ENCODE results near the gene PXT1. TPM values are rescaled to one million over a fixed set of nuclear protein-coding genes. Genes with fewer than 3 reads are reported as not detected.
A peak's percentile ranks its signal among the peaks of the same experiment; 100 is the strongest.

PXT1 gene
- total and polyA plus RNA-seq, 4 donors, result 0.05 TPM; not detected in 3

- Histone ChIP-seq H3K9me3 (ENCODE audit: control insufficient read depth, low read length) (no peaks in the 10 kb centered on the region), H3K27me3 (ENCODE audit: control insufficient read depth in 1 of 2, insufficient read depth in 2 of 2, low read length in 1 of 2) (no peaks in the 10 kb centered on the region), H3K4me1 (ENCODE audit: control insufficient read depth in 1 of 2, insufficient read depth in 2 of 2, low read length in 2 of 2) (no peaks in the 10 kb centered on the region), H3K4me3 (ENCODE audit: low read length in 2 of 2) (no peak overlapping the region), H3K27ac (ENCODE audit: low read depth in 1 of 2, low read length in 2 of 2) (no peak overlapping the region), H3K36me3 (ENCODE audit: control insufficient read depth in 1 of 2, insufficient read depth in 2 of 2, low read length in 1 of 2) (no peaks in the 10 kb centered on the region)
- ATAC-seq (ENCODE audit: low FRiP score) (no peak), DNase-seq (no peak)
- WGBS, 2 donors, result 96 to 99% methylated on average over 5 of the region's 5 CpGs
- intact Hi-C loops (cut with DNase I), result no loop called here
Observed at GRCh38 chr6:36392621-36393020, 50.0 kb downstream of the PXT1 start.

DNA sequence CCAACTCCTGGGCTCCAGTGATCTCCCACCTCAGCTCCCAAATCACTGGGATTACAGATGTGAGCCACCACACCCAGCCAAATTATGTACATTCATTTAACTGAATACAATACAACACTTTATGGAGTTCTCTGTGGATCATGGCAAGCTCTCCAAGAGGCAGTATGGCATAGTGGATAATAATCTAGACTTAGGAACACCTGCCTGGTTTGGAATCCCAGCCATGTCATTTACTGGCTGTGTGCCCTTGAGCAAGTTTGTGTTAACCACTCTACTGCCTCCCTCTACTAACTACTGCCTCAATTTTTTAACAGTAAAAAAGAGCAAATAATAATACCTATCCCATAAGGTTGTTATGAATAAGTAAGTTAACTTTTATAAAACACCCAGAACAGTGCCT lies 53.3 kb downstream of the PXT1 start:
- Histone ChIP-seq H3K4me3 (ENCODE audit: low read length in 2 of 2) (no peak overlapping the region), H3K27ac (ENCODE audit: low read depth in 1 of 2, low read length in 2 of 2) (no peak overlapping the region), H3K27me3 (ENCODE audit: control insufficient read depth in 1 of 2, insufficient read depth in 2 of 2, low read length in 1 of 2) (no peaks in the 10 kb centered on the region), H3K4me1 (ENCODE audit: control insufficient read depth in 1 of 2, insufficient read depth in 2 of 2, low read length in 2 of 2) (no peaks in the 10 kb centered on the region), H3K36me3 (ENCODE audit: control insufficient read depth in 1 of 2, insufficient read depth in 2 of 2, low read length in 1 of 2) (no peaks in the 10 kb centered on the region), H3K9me3 (ENCODE audit: control insufficient read depth, low read length) (no peaks in the 10 kb centered on the region)
- DNase-seq (no peak), ATAC-seq (ENCODE audit: low FRiP score) (no peak)
- intact Hi-C loops (cut with DNase I), result loop anchor here (5.0 kb wide), 2 partner anchors 53 to 158 kb away; partner anchors contain the start of genes KCTD20 (in 1 of the 2), PXT1 (in 1 of the 2) and STK38 (in 1 of the 2)

DNA sequence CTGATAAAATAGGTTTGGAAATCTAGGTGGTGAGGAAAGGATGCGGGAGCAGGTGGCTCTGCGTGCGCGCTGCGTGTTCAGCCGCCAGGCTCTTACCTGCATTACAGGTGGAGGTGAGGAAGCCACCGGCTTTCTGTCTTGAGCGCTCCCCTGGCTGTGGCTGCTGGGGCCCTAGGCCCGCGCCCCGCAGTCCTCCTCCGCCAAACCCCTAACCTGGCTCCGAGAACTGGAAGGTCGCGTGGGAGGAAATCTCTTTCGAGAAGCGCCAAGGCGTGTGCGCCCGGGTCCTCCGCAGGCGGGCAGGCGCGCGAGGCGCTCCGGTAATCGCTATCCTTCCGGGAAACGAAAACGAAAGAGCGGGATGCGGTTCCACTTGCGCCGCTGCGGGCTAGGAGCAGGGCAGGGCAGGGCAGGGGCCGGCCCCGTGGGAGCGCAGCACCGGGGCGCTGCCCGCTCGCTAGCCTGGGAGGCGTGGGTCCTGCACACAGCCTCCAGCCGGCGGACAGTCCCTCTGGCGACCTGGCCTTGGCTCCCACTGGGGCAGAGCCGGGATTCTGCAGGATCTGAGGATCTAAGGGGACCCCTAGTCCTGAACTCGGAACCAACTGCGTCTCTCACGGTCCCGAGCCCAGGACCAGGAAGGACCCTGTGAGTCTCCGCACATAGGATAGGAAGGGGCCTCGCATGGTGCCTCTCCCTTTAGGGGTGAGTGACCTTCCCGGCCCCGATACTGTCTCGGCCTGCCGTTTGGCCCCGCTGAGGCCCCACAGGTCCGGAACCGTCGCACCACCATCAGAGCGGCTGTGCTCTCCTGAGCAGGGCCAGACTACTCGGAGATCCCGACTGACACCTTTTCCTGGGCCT lies 55.0 kb downstream of the PXT1 start, which contains the start of gene ETV7:
ETV7 (minus strand) TSS at position 230 of the 864 bp plus-strand sequence; CDS start at position 102, 128 bp downstream.
- ATAC-seq (ENCODE audit: low FRiP score), result peak; percentile 77
- no peaks in the 10 kb centered on the region for H3K36me3 ChIP-seq (ENCODE audit: control insufficient read depth in 1 of 2, insufficient read depth in 2 of 2, low read length in 1 of 2)
- no peaks in the 10 kb centered on the region for H3K9me3 ChIP-seq (ENCODE audit: control insufficient read depth, low read length)
- intact Hi-C loops (cut with DNase I), result loop anchor here (5.0 kb wide), 2 partner anchors 55 to 160 kb away; partner anchors contain the start of genes KCTD20 (in 1 of the 2), PXT1 (in 1 of the 2) and STK38 (in 1 of the 2)
- H3K4me3 ChIP-seq (ENCODE audit: low read length in 2 of 2), result peak within 1 kb of the TSS; percentile 58 to 86
- no peaks in the 10 kb centered on the region for H3K27me3 ChIP-seq (ENCODE audit: control insufficient read depth in 1 of 2, insufficient read depth in 2 of 2, low read length in 1 of 2)
- DNase-seq, result peak; percentile 63 to 81
- H3K27ac ChIP-seq (ENCODE audit: low read depth in 1 of 2, low read length in 2 of 2), result peak within 1 kb of the TSS; percentile 20 to 37
- H3K4me1 ChIP-seq (ENCODE audit: control insufficient read depth in 1 of 2, insufficient read depth in 2 of 2, low read length in 2 of 2), result no peaks in the 10 kb centered on the region
- WGBS, 2 donors, result 15 to 17% methylated on average over 56 to 64 of the region's 65 CpGs

DNA sequence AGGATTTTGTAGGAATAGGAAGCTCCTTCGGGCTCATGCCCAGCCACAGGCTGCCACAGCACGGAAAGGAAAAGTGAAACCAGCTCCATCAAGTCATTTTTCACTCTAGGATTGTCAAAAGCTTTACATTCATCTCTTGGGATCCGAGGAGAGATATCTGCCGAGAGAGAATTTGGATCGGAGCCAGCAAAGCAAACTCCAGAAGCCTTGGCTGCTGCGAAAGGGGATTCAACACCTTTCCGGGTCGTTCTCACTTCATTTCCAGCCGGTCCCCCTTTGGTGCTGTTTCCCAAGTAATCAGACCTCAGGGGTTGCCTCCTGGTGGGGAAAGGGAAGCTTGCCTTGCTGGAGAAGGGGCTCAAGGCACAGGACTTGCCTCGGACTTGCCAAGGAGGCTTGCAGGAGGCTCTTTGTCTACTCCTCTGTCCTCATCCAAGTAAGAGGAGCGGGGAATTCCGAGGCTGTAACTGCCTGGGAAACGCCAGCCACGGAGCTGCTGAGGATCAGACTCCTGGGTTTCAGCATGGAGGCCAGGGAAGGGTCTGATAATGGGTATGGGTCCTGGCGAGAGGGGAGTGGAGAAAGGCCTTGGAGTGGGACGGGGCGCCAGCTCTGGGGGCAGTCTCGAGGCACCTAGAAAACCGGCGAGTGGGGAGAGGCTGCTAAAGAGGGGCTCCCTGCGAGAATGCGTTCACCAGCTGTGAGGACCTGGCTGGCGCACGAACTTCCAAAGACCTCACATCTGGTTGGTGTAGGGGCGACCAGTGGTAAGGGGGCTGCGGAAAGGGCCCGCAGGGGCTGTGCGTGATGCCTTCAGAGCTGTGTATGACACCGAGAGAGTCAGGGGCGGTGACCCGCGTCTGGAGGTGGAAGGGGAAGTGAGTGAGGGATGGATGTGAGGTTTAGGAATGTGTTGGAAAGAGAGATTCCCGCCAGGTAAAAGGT lies 55.9 kb downstream of the PXT1 start:
- ATAC-seq (ENCODE audit: low FRiP score), result peak; percentile 47
- H3K27me3 ChIP-seq (ENCODE audit: control insufficient read depth in 1 of 2, insufficient read depth in 2 of 2, low read length in 1 of 2), result no peaks in the 10 kb centered on the region
- H3K36me3 ChIP-seq (ENCODE audit: control insufficient read depth in 1 of 2, insufficient read depth in 2 of 2, low read length in 1 of 2), result no peaks in the 10 kb centered on the region
- 1% methylated on average over 33 of the region's 33 CpGs for WGBS, 2 donors
- DNase-seq, result peak; percentile 59 to 77
- peak overlapping the region; percentile 20 to 35 for H3K27ac ChIP-seq (ENCODE audit: low read depth in 1 of 2, low read length in 2 of 2)
- peak overlapping the region; percentile 58 to 86 for H3K4me3 ChIP-seq (ENCODE audit: low read length in 2 of 2)
- no peaks in the 10 kb centered on the region for H3K4me1 ChIP-seq (ENCODE audit: control insufficient read depth in 1 of 2, insufficient read depth in 2 of 2, low read length in 2 of 2)
- intact Hi-C loops (cut with DNase I), result loop anchor here (5.0 kb wide), 2 partner anchors 56 to 161 kb away; partner anchors contain the start of genes KCTD20 (in 1 of the 2), PXT1 (in 1 of the 2) and STK38 (in 1 of the 2)
- H3K9me3 ChIP-seq (ENCODE audit: control insufficient read depth, low read length), result no peaks in the 10 kb centered on the region

DNA sequence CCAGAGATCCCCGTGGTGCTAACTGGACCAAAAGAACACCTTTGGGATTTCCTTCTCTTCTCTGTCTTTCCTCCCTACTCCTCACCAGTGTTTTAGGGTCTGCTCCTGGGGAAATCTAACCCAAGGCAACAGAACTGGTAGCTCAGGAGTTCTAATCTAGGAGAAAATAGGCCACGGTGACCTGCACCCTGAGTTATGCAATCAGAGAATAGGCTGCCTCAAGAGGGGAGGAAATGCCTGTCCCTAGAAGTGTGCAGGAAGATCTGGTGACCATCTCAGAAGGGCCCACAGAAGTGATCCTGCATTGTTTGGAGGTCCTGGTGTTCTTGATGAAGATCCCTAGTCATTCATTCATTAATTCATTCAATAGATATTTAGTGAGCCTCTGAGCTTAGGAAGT lies 58.6 kb downstream of the PXT1 start:
- DNase-seq, result no peak
- H3K4me1 ChIP-seq (ENCODE audit: control insufficient read depth in 1 of 2, insufficient read depth in 2 of 2, low read length in 2 of 2), result no peaks in the 10 kb centered on the region
- intact Hi-C loops (cut with DNase I), result no loop called here
- no peak for ATAC-seq (ENCODE audit: low FRiP score)
- WGBS, 2 donors, result 91 to 98% methylated on average over 2 of the region's 2 CpGs
- H3K36me3 ChIP-seq (ENCODE audit: control insufficient read depth in 1 of 2, insufficient read depth in 2 of 2, low read length in 1 of 2), result no peaks in the 10 kb centered on the region
- no peaks in the 10 kb centered on the region for H3K27me3 ChIP-seq (ENCODE audit: control insufficient read depth in 1 of 2, insufficient read depth in 2 of 2, low read length in 1 of 2)
- no peaks in the 10 kb centered on the region for H3K9me3 ChIP-seq (ENCODE audit: control insufficient read depth, low read length)
- no peak overlapping the region for H3K27ac ChIP-seq (ENCODE audit: low read depth in 1 of 2, low read length in 2 of 2)
- H3K4me3 ChIP-seq (ENCODE audit: low read length in 2 of 2), result no peak overlapping the region

DNA sequence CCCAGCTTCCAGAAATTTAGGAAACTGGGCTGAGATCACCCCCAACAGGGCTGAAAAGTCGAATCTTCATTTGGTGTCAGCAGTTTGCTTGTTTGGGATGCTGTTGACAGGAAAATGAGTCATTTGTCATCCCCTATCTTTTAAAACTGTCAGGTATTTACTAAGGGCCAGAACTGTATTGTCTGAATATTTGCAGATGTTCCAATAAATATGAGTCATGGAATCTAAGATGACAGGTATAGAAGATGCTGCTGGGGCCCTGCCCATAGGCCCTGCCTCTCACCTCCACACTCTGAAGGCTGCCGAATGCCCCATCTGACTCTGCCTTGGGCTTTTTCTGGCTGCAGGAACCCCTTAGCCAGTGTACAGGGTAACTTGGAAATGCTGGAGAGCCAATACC lies 59.0 kb downstream of the PXT1 start:
- ATAC-seq (ENCODE audit: low FRiP score) (no peak), DNase-seq (no peak)
- H3K36me3 ChIP-seq (ENCODE audit: control insufficient read depth in 1 of 2, insufficient read depth in 2 of 2, low read length in 1 of 2), result no peaks in the 10 kb centered on the region
- H3K9me3 ChIP-seq (ENCODE audit: control insufficient read depth, low read length), result no peaks in the 10 kb centered on the region
- no peaks in the 10 kb centered on the region for H3K27me3 ChIP-seq (ENCODE audit: control insufficient read depth in 1 of 2, insufficient read depth in 2 of 2, low read length in 1 of 2)
- intact Hi-C loops (cut with DNase I), result no loop called here
- 91 to 92% methylated on average over 2 of the region's 2 CpGs for WGBS, 2 donors
- H3K4me1 ChIP-seq (ENCODE audit: control insufficient read depth in 1 of 2, insufficient read depth in 2 of 2, low read length in 2 of 2), result no peaks in the 10 kb centered on the region
- no peak overlapping the region for H3K27ac ChIP-seq (ENCODE audit: low read depth in 1 of 2, low read length in 2 of 2)
- no peak overlapping the region for H3K4me3 ChIP-seq (ENCODE audit: low read length in 2 of 2)

GRCh38 chr6:36382976-36383375 lies 59.7 kb downstream of the PXT1 start:
- 59 to 71% methylated on average over 4 of the region's 4 CpGs for WGBS, 2 donors
- no peaks in the 10 kb centered on the region for H3K9me3 ChIP-seq (ENCODE audit: control insufficient read depth, low read length)
- ATAC-seq (ENCODE audit: low FRiP score) (no peak), DNase-seq (no peak)
- H3K4me1 ChIP-seq (ENCODE audit: control insufficient read depth in 1 of 2, insufficient read depth in 2 of 2, low read length in 2 of 2), result no peaks in the 10 kb centered on the region
- intact Hi-C loops (cut with DNase I), result no loop called here
- no peak overlapping the region for H3K4me3 ChIP-seq (ENCODE audit: low read length in 2 of 2)
- peak overlapping the region; percentile 31 to 65 for H3K27ac ChIP-seq (ENCODE audit: low read depth in 1 of 2, low read length in 2 of 2)
- no peaks in the 10 kb centered on the region for H3K36me3 ChIP-seq (ENCODE audit: control insufficient read depth in 1 of 2, insufficient read depth in 2 of 2, low read length in 1 of 2)
- H3K27me3 ChIP-seq (ENCODE audit: control insufficient read depth in 1 of 2, insufficient read depth in 2 of 2, low read length in 1 of 2), result no peaks in the 10 kb centered on the region

DNA sequence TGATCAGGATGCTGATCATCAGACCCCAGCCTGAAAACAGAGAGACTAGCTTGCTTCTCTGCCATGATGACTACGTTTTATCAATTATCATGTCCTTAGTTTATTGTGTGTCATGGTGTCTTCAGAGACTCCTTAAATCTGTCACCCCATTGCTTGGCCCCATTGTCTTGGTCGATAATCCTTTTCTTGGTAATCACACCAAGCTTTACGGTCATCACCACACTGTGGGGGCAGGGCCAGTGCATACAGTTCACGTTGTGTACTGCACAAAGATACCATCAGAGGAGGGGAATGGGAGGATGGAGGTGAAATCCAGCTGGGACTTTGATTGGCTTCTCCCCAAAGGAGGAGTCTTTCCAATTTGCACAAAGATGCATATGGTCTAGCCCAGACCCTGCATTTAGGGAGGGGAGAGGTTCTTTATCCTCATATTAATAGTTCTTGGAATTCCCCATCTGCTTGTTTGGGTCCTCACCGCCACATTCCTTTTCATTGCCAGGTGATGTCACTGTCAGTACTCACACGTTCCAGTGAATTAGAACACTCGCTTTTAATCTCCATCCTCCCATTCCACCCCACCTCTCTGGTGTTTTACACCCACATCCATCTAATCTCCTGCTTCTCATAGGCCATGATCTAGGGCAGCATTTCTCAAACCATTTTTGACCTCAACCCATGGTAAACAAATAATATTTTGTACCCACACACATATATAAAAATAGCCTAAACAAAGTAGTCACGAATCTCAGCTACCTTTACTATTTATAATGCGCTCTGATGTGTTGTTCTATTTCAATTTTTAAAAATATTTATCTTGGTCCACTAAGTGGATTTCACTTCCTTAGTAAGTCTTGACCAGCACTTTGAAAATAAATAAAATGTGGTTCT lies 60.9 kb downstream of the PXT1 start:
- Histone ChIP-seq H3K4me1 (ENCODE audit: control insufficient read depth in 1 of 2, insufficient read depth in 2 of 2, low read length in 2 of 2) (peaks cover 0 to 2% of the 10 kb centered on the region in 2 donors), H3K36me3 (ENCODE audit: control insufficient read depth in 1 of 2, insufficient read depth in 2 of 2, low read length in 1 of 2) (no peaks in the 10 kb centered on the region), H3K4me3 (ENCODE audit: low read length in 2 of 2) (no peak overlapping the region), H3K27me3 (ENCODE audit: control insufficient read depth in 1 of 2, insufficient read depth in 2 of 2, low read length in 1 of 2) (no peaks in the 10 kb centered on the region), H3K27ac (ENCODE audit: low read depth in 1 of 2, low read length in 2 of 2) (peak overlapping the region; percentile 4 to 29), H3K9me3 (ENCODE audit: control insufficient read depth, low read length) (no peaks in the 10 kb centered on the region)
- ATAC-seq (ENCODE audit: low FRiP score) (peak; percentile 26), DNase-seq (no peak)
- 36 to 41% methylated on average over 9 of the region's 9 CpGs for WGBS, 2 donors
- intact Hi-C loops (cut with DNase I), result no loop called here

All from aorta (tissue), 5 donors.